SH-SY5Y (cell line): ENCODE measurements around the gene BTRC.

Experiments
- GATA2 ChIP-seq: IDR thresholded peaks from 2 replicates; pipeline ENCODE4 v1.6.1; 2011; ENCODE audit warnings: mild to moderate bottlenecking, low read depth, low read length
- GATA3 ChIP-seq: IDR thresholded peaks from 2 replicates; pipeline ENCODE4 v1.6.1; 2011; ENCODE audit warnings: low read depth, mild to moderate bottlenecking, low read length, moderate library complexity

GRCh38 chr10:101436302-101436701, 82.3 kb downstream of the BTRC start:
- no peak for TF ChIP-seq GATA2
- no peak for TF ChIP-seq GATA3
